K562 (cell line): ENCODE results near the gene TMEM163. TPM values are rescaled to one million over a fixed set of nuclear protein-coding genes. Genes with fewer than 3 reads are reported as not detected.

Experiments
- ATAC-seq: fragments of 200-7000 bp; cut with Tn5 transposase; 3 replicates; pipeline ENCODE4 v1.9.1; 2020; ENCODE audit warnings: moderate library complexity
- BruUV-seq: library from RNA; stranded (reverse); fragments of 400-500 nt; replicated peaks from 2 replicates; lab custom pipeline; 2021; lab: Mats Ljungman, UMichigan
- CTCF ChIA-PET: fragments of 300-600 bp; formaldehyde crosslinking; extraction: SDS; loops from one replicate; lab custom pipeline; 2021; ENCODE audit warnings: low intra/inter-chr PET ratio; lab: Yijun Ruan, JAX
- POLR2A ChIA-PET: fragments of 300-600, 350-650 bp; sonication (Branson Sonifier 250); formaldehyde crosslinking; extraction: SDS; loops from one replicate; lab custom pipeline; 2021; ENCODE audit warnings: antibody characterized with exemption, inconsistent platforms; lab: Yijun Ruan, JAX
- DNase-seq, 4 experiments: peaks; one replicate each; pipeline versions ENCODE4 v3.0.0 to v3.0.0-alpha.2; 2011 to 2018; ENCODE audit warnings: low spot score in 3 of 4, mixed read lengths in 3 of 4; ENCODE audit errors: extremely low read depth in 1 of 4
- FAIRE-seq: peaks from 2 replicates; lab custom pipeline; 2011; peaks lifted over from hg19 to GRCh38; lab: Jason Lieb, UNC
- H2AFZ ChIP-seq: 2 replicates; pipeline ENCODE4 v1.6.0; 2011; ENCODE audit warnings: low read depth, low read length, control low read depth, inconsistent platforms
- H3K27ac ChIP-seq: fragments of 200-600 bp; 3 replicates; pipeline ENCODE4 v1.8.0; 2011; ENCODE audit warnings: low read depth, mild to moderate bottlenecking, control low read depth, inconsistent platforms, low read length, moderate library complexity, mixed read lengths; ENCODE audit errors: extremely low read depth
- H3K27me3 ChIP-seq, 2 experiments: fragments of 300-600 bp in 1 of 2; 2 replicates in 1 of 2; 3 replicates in 1 of 2; pipeline versions ENCODE4 v1.6.0 to v1.8.0; 2011; ENCODE audit warnings: inconsistent platforms in 2 of 2, low read length in 2 of 2, mild to moderate bottlenecking in 1 of 2, mixed read lengths in 1 of 2, moderate library complexity in 1 of 2; ENCODE audit not compliant: control insufficient read depth in 2 of 2, insufficient read depth in 2 of 2
- H3K36me3 ChIP-seq: fragments of 300-600 bp; 3 replicates; pipeline ENCODE4 v1.8.0; 2011; ENCODE audit warnings: mild to moderate bottlenecking, low read length, inconsistent platforms; ENCODE audit not compliant: control insufficient read depth, insufficient read depth
- H3K4me1 ChIP-seq, 2 experiments: fragments of 200-600 bp in 1 of 2; replicated peaks in 1 of 2; 2 replicates in 1 of 2; 3 replicates in 1 of 2; pipeline versions ENCODE4 v1.5.1 to v1.8.0; 2011; ENCODE audit warnings: inconsistent platforms in 2 of 2, low read length in 2 of 2, mild to moderate bottlenecking in 1 of 2, mixed read lengths in 1 of 2, moderate library complexity in 1 of 2; ENCODE audit not compliant: control insufficient read depth in 2 of 2, insufficient read depth in 2 of 2
- H3K4me2 ChIP-seq: 2 replicates; pipeline ENCODE4 v1.6.1; 2011; ENCODE audit warnings: low read length, control low read depth, inconsistent platforms, mixed read lengths; ENCODE audit not compliant: insufficient read depth
- H3K4me3 ChIP-seq: fragments of 200-600 bp; sonication (generic), shearing (Covaris generic); 2 replicates; pipeline ENCODE4 v1.5.1; 2016; ENCODE audit warnings: control low read depth, inconsistent platforms
- H3K79me2 ChIP-seq: fragments of 200-600 bp; 3 replicates; pipeline ENCODE4 v1.8.0; 2011; ENCODE audit warnings: low read length, inconsistent platforms; ENCODE audit not compliant: control insufficient read depth, insufficient read depth
- H3K9ac ChIP-seq, 2 experiments: 2 replicates each; pipeline versions ENCODE4 v1.6.0 to v1.6.1; 2011; ENCODE audit warnings: low read depth in 2 of 2, low read length in 2 of 2, control low read depth in 1 of 2, inconsistent platforms in 1 of 2, mild to moderate bottlenecking in 1 of 2, mixed read lengths in 1 of 2; ENCODE audit not compliant: insufficient read depth in 1 of 2
- H3K9me1 ChIP-seq: one replicate; pipeline ENCODE4 v1.6.0; 2011; ENCODE audit warnings: inconsistent platforms, mild to moderate bottlenecking, low read length, moderate library complexity; ENCODE audit not compliant: control insufficient read depth, insufficient read depth
- H3K9me3 ChIP-seq: replicated peaks from 2 replicates; pipeline ENCODE4 v1.5.1; 2011; ENCODE audit warnings: low read depth, low read length, inconsistent platforms; ENCODE audit not compliant: control insufficient read depth, insufficient read depth
- H4K20me1 ChIP-seq: replicated peaks from 2 replicates; pipeline ENCODE4 v1.6.1; 2011; ENCODE audit warnings: low read length, inconsistent platforms, mixed read lengths; ENCODE audit not compliant: control insufficient read depth, insufficient read depth
- AFF4 ChIP-seq: sonication (generic); formaldehyde crosslinking; IDR thresholded peaks from 2 replicates; pipeline ENCODE4 v1.8.0; 2023; ENCODE audit warnings: mild to moderate bottlenecking, missing genetic modification reagents
- CHD1 ChIP-seq: fragments of 200-600 bp; sonication (generic); IDR thresholded peaks from one replicate; pipeline ENCODE4 v1.6.1; 2012; ENCODE audit warnings: mild to moderate bottlenecking, moderate library complexity, low read length, inconsistent platforms
- CTCFL ChIP-seq: IDR thresholded peaks from 2 replicates; pipeline ENCODE4 v1.6.1; 2011; ENCODE audit warnings: borderline replicate concordance, low read depth, mild to moderate bottlenecking, moderate library complexity, low read length; ENCODE audit not compliant: insufficient read depth, poor library complexity, severe bottlenecking
- HES1 ChIP-seq: fragments of 450-650 bp; IDR thresholded peaks from 2 replicates; pipeline ENCODE4 v1.6.1; 2016; ENCODE audit warnings: low read depth, mild to moderate bottlenecking, moderate library complexity
- NFRKB ChIP-seq: fragments of 450-650 bp; IDR thresholded peaks from 2 replicates; pipeline ENCODE4 v1.6.1; 2016; ENCODE audit warnings: low read depth
- NR2C1 ChIP-seq, 2 experiments: fragments of 450-650 bp; IDR thresholded peaks; 2 replicates each; pipeline ENCODE4 v1.6.1; 2017; ENCODE audit warnings: mild to moderate bottlenecking in 2 of 2, antibody characterized with exemption in 1 of 2, inconsistent platforms in 1 of 2, missing compliant biosample characterization in 1 of 2, missing genetic modification characterization in 1 of 2
- PHB2 ChIP-seq: fragments of 450-650 bp; IDR thresholded peaks from 2 replicates; pipeline ENCODE4 v1.6.1; 2017; ENCODE audit warnings: low read depth
- ZBTB7A ChIP-seq: IDR thresholded peaks from 2 replicates; pipeline ENCODE4 v1.6.1; 2011; ENCODE audit warnings: low read depth, mild to moderate bottlenecking, low read length, moderate library complexity, borderline replicate concordance; ENCODE audit not compliant: control insufficient read depth
- ZNF184 ChIP-seq: sonication (generic); formaldehyde crosslinking; IDR thresholded peaks from 2 replicates; pipeline ENCODE4 v1.5.0; 2020; ENCODE audit warnings: missing genetic modification reagents
- ZNF24 ChIP-seq: fragments of 450-650 bp; IDR thresholded peaks from 2 replicates; pipeline ENCODE4 v1.6.1; 2016
- ZNF280A ChIP-seq: fragments of 450-650 bp; IDR thresholded peaks from 2 replicates; pipeline ENCODE4 v1.6.1; 2018; ENCODE audit warnings: mild to moderate bottlenecking, low read depth; ENCODE audit not compliant: partially characterized antibody
- ZNF280B ChIP-seq: fragments of 250-450 bp; sonication (Bioruptor Pico); IDR thresholded peaks from 2 replicates; pipeline ENCODE4 v1.5.1; 2021; ENCODE audit warnings: mild to moderate bottlenecking
- ZNF445 ChIP-seq: fragments of 250-450 bp; sonication (Bioruptor Pico); IDR thresholded peaks from 2 replicates; pipeline ENCODE4 v1.4.0; 2020; ENCODE audit warnings: low read depth, mild to moderate bottlenecking, moderate library complexity
- WGBS: fragments of 100-300 bp; shearing (Covaris generic); methylation state at CpG from one replicate; pipeline ENCODE4 v1.1.6; 2016; ENCODE audit warnings: low coverage, mixed read lengths; ENCODE audit not compliant: insufficient coverage; ENCODE audit errors: missing lambda C conversion rate; 5-methylcytosine and 5-hydroxymethylcytosine counted together
- in situ Hi-C: fragments of 300-500 bp; cut with MboI; formaldehyde crosslinking; loops from 4 replicates; pipeline ENCODE4 v1.15.0; 2018; ENCODE audit warnings: inconsistent platforms, mixed read lengths
- intact Hi-C: fragments of 100-400 bp; cut with micrococcal nuclease; formaldehyde crosslinking; loops from 2 replicates; pipeline ENCODE4 v1.14.2; 2022
- polyA plus RNA-seq, 8 experiments: library from polyadenylated mRNA; depleted of rRNA in 4 of 8; stranded (reverse) in 5 of 8; unstranded in 3 of 8; fragments of >200 nt; fragmentation: Nextera tagmentation in 2 of 8; fragmentation: Illumina TruSeq in 1 of 8; extraction: Ambion mirVana in 2 of 8; extraction: Trizol in 1 of 8; gene quantifications; 2 replicates each; pipeline versions ENCODE4 v1.2.1 to v1.2.3, GENCODE V29; 2011 to 2014; ENCODE audit warnings: inconsistent platforms in 1 of 8, missing spikeins in 1 of 8
- total RNA-seq, 7 experiments: library from RNA; depleted of rRNA in 6 of 7; stranded (reverse); fragments of >200 nt in 6 of 7; fragmentation: Illumina TruSeq in 2 of 7; extraction: Trizol in 2 of 7; gene quantifications; 2 replicates each; pipeline versions ENCODE4 v1.2.1 to v1.2.3, GENCODE V29; 2011 to 2021; ENCODE audit warnings: low replicate concordance in 1 of 7

Gene TMEM163
- total and polyA plus RNA-seq, 9 of the 15 experiments (the other 6 are each of a cell fraction or from before 2014, with no cell fraction given) = 0.04 to 0.68 (median 0.16) TPM; not detected in 3

GRCh38 chr2:134714228-134714627 is 4.6 kb downstream of the TMEM163 start:
- FAIRE-seq = no peak
- 3% methylated on average over 2 of the region's 2 CpGs for WGBS
- DNase-seq = no peak
- no peak for ATAC-seq
- no peaks in the 10 kb centered on the region for H3K9me3 ChIP-seq
- no TSS peak for BruUV-seq
- ChIA-PET POLR2A (no interaction called here), CTCF (no interaction called here)
- H2AFZ ChIP-seq = no peak overlapping the region
- intact Hi-C loops = no loop called here
- no peaks in the 10 kb centered on the region for H3K9me1 ChIP-seq
- H4K20me1 ChIP-seq = no peaks in the 10 kb centered on the region
- H3K27ac ChIP-seq = no peak overlapping the region
- no peaks in the 10 kb centered on the region for H3K79me2 ChIP-seq
- H3K36me3 ChIP-seq = no peaks in the 10 kb centered on the region
- H3K4me2 ChIP-seq = no peak overlapping the region
- in situ Hi-C loops = no loop called here
- H3K27me3 ChIP-seq = peaks cover 4 to 25% of the 10 kb centered on the region in 2 experiments; a peak in 4 of 5 replicates
- no peak overlapping the region for H3K4me3 ChIP-seq
- H3K9ac ChIP-seq = no peak overlapping the region
- peaks cover 0 to 11% of the 10 kb centered on the region in 2 experiments; a peak in 2 of 5 replicates for H3K4me1 ChIP-seq
- TF ChIP-seq AFF4 (no peak), CHD1 (no peak), ZNF280B (no peak), CTCFL (no peak), ZBTB7A (no peak), NFRKB (no peak), PHB2 (no peak), ZNF24 (no peak), ZNF280A (no peak), HES1 (no peak), NR2C1 (IDR thresholded peaks at IDR 0.05) (no peak), NR2C1 (tag; IDR thresholded peaks at IDR 0.05) (no peak), ZNF184 (CRISPR knock-in tag) (no peak), ZNF445 (CRISPR knock-in tag) (no peak)
